KOPT-K1 (cell line): ENCODE results near the gene MRPS23.

Experiments
- H3K27ac ChIP-seq: fragments of 200-600 bp; sonication (generic); 2 replicates; pipeline ENCODE4 v1.5.1; 2016; ENCODE audit warnings: antibody characterized with exemption, mild to moderate bottlenecking, low read depth, low read length; ENCODE audit not compliant: poor library complexity, severe bottlenecking
- H3K36me3 ChIP-seq: fragments of 200-600 bp; sonication (generic); 2 replicates; pipeline ENCODE4 v1.5.1; 2017; ENCODE audit warnings: antibody characterized with exemption, mild to moderate bottlenecking, low read length, moderate library complexity; ENCODE audit not compliant: insufficient read depth
- H3K9me3 ChIP-seq: fragments of 200-600 bp; sonication (generic); 2 replicates; pipeline ENCODE4 v1.5.1; 2017; ENCODE audit warnings: antibody characterized with exemption, low read length, mild to moderate bottlenecking; ENCODE audit not compliant: insufficient read depth, poor library complexity, severe bottlenecking

MRPS23 gene

GRCh38 chr17:57872536-57872935, 22.7 kb upstream of the MRPS23 start:
- Histone ChIP-seq H3K9me3 (no peaks in the 10 kb centered on the region), H3K27ac (no peak overlapping the region), H3K36me3 (no peaks in the 10 kb centered on the region)

- H3K36me3 ChIP-seq, result no peaks in the 10 kb centered on the region
- peak overlapping the region; percentile 15 for H3K27ac ChIP-seq
- H3K9me3 ChIP-seq, result no peaks in the 10 kb centered on the region
Observed at GRCh38 chr17:57871863-57872262, 22.0 kb upstream of the MRPS23 start.

GRCh38 chr17:57871155-57871554, 21.3 kb upstream of the MRPS23 start:
- Histone ChIP-seq H3K27ac (no peak overlapping the region), H3K36me3 (no peaks in the 10 kb centered on the region), H3K9me3 (no peaks in the 10 kb centered on the region)

- Histone ChIP-seq H3K9me3 (no peaks in the 10 kb centered on the region), H3K27ac (no peak overlapping the region), H3K36me3 (no peaks in the 10 kb centered on the region)
Observed at GRCh38 chr17:57870283-57870635, 20.4 kb upstream of the MRPS23 start.

- no peaks in the 10 kb centered on the region for H3K36me3 ChIP-seq
- no peaks in the 10 kb centered on the region for H3K9me3 ChIP-seq
- H3K27ac ChIP-seq, result peak overlapping the region; percentile 70
Observed at GRCh38 chr17:57869617-57870282, 19.9 kb upstream of the MRPS23 start.

- H3K9me3 ChIP-seq, result no peaks in the 10 kb centered on the region
- no peaks in the 10 kb centered on the region for H3K36me3 ChIP-seq
- H3K27ac ChIP-seq, result peak overlapping the region; percentile 70
Observed at GRCh38 chr17:57868910-57869616, 19.2 kb upstream of the MRPS23 start.

- Histone ChIP-seq H3K36me3 (no peaks in the 10 kb centered on the region), H3K9me3 (no peaks in the 10 kb centered on the region), H3K27ac (peak overlapping the region; percentile 70)
Observed at GRCh38 chr17:57868007-57868909, 18.4 kb upstream of the MRPS23 start.

- Histone ChIP-seq H3K27ac (peak overlapping the region; percentile 70), H3K9me3 (no peaks in the 10 kb centered on the region), H3K36me3 (no peaks in the 10 kb centered on the region)
Observed at GRCh38 chr17:57867126-57867525, 17.3 kb upstream of the MRPS23 start.

DNA sequence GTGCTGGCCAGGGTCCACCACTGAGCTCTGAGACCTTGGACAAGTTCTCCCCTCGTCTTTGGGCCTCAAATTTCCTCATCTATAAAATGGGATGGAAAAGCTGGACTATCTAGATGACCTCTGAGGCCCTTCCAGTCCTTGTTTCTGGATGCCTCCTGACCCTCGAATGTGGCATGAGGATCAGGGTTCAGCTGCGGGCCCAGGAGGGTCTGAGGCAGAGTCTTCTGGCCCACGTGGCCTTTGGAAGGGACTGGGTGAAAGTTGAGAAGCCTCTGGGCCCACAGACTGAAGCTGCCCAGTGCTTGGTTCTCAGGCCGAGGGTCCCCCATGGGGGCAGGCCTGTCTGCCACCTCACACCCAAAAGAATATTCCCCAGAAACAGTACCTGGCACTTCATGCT, 16.9 kb upstream of the MRPS23 start:
- H3K27ac ChIP-seq, result peak overlapping the region; percentile 70
- no peaks in the 10 kb centered on the region for H3K9me3 ChIP-seq
- H3K36me3 ChIP-seq, result no peaks in the 10 kb centered on the region

- no peaks in the 10 kb centered on the region for H3K36me3 ChIP-seq
- H3K27ac ChIP-seq, result no peak overlapping the region
- no peaks in the 10 kb centered on the region for H3K9me3 ChIP-seq
Observed at GRCh38 chr17:57866319-57866718, 16.5 kb upstream of the MRPS23 start.

- Histone ChIP-seq H3K9me3 (no peaks in the 10 kb centered on the region), H3K36me3 (no peaks in the 10 kb centered on the region), H3K27ac (no peak overlapping the region)
Observed at GRCh38 chr17:57864273-57864672, 14.4 kb upstream of the MRPS23 start.

DNA sequence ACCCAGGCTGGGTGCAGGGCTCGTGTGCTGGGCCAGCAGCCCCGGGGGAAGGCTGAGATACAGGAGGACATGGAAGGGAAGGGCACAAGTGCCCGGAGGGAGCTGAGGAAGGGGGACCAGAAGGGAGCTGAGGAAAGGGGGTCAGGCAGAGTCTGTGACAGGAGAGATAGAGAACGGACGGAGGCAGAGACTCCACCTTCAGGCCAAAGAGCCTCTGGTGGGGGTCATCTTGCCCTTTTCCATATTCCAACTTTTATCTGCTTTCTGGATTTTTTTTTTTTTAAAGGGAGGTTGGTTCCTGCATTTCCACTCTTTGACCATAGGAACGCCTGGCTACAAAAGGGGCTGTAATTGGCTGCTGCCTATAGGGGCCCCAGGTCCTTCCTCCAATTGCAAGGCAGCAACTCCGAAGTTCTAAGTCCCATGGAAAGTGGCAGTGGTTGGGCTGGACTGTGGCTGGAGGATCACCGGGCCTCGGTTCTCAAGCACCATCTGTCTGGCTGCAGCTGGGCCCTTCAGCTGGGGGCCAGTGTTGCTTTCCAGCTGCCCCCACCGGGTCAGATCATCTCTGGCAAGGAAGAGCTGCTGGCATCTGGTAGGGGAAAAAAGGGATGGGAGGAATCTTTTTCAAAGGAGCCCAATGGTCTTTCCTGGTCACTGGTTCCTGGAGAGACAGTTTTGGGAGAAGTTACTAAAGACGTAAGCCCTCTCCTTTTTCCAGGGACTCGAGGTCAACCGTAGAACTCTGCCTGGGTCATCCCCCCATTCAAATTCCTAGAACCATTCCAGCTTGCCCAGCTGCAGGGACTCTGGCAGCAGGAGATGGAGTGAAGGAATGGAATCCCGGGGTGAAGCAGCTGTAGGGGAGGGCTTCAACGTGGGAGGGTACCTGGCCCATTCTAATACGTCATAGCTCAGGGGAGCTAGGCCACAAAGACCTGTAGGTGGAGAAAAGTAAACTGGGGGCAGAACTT, 13.1 kb upstream of the MRPS23 start:
- H3K9me3 ChIP-seq, result no peaks in the 10 kb centered on the region
- H3K27ac ChIP-seq, result no peak overlapping the region

DNA sequence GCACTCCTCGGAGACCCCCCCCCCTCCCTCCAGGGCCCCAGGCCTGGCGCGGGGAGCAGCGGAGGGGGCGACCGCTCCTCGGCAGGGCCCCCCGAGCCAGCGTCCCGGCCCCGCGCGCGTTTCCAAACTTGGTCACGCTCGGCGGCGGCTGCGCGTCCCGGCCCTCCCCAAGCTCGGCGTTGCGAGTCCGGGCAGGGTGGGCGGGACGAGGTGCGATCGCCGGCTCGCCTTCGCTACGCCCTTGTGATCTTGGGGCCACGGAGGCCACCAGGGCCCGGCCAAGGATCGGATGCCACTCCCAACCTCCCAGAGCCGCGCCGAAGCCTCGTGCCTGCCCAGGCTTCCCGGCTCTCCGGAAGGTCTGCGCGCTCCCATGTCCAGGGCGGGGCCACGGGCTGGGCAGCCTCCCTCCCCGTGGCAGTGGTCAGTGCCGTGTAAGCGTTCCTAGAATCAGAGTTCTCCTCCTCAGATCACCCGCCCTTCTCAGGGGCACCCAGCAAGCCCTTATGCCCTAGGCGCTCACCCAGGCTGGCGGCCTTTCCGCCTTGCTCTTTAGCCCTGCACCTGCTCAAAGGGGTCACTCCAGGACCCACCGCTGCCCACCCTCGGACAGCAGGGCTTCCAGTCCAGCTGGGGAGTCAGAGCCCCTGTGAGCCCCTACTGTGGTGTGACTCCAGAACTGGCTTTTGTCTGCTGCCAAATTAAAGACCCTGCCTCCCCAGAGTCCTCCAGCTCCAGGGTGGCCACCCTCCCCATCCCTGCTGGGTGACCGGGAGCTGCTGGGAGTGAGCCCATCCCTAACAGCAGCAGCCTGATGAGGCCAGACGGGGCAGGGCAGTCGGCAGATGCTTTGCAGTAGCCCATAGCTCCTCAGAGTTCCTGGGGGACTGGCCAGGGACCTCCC, 12.2 kb upstream of the MRPS23 start:
- Histone ChIP-seq H3K9me3 (no peaks in the 10 kb centered on the region), H3K36me3 (no peaks in the 10 kb centered on the region), H3K27ac (no peak overlapping the region)

More for the DNA sequence above, 13.1 kb upstream of the MRPS23 start:
- no peaks in the 10 kb centered on the region for H3K36me3 ChIP-seq
